Inflammatory macrophage treated with lipopolysaccharide for 4 hours (primary cell): ENCODE data around the gene UQCC2.

Source experiments
- DNase-seq: peaks from one replicate; pipeline ENCODE4 v3.0.0-alpha.2; 2020

Gene UQCC2

DNA sequence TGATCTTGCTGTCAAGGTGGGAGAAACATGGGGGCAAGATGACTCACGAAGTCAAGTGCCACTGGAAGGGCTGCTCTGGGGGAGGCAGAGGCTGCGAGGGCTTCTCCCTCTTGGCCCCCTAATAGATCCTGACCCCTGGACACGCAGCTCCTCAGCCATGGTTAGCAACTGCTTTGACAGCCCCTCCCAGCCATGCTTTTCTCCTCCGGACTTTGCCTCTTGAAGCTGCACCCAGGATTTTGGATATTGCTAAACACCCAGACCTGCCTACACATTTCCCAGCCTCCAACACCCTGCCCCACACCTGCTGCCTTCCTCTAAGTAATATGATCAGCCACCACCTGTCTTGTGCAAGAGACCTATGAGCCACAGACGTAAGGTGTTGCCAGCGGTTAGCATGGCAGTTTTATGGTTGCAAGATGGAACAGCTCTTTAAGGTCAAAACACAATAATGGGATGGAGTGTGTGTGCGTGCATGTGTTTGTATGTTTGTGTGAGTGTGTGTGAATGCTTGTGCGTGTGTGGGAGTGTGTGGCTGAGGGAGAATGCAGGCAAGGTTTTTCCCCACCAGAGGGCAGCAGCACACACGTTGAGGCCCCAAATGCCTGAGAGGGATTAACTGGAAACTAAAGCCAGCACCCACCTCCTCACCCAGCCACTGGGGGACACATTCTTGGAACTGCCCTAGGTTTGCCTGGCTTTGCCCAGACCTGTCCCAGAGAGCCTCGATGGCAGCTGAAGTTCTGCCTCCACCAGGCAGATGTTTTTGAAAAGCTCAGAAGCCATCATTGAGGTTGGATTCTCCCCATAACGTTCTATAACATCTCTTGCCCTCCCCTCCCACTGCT is 32.7 kb upstream of the UQCC2 start:
- peak; percentile 57 for DNase-seq

DNA sequence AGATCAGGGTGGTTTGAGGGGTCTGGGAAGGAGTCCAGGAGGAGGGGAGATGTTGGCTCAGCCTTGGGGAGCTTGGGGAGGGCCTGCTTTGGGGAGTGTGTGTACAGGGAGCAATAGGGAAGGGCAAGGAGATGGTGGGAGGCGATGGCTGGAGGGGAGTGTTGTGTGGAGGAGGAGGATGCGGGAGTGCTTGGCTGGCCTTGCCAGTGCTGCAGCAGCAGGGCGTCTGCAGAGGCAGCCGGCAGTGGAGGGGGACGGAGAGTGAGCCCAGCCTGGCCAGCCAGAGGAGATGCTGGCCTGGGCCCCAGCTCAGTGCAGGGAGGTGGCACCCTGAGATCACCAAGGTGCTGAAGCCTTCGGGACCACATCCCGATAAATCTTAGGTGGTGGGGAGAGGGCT is 31.3 kb upstream of the UQCC2 start:
- no peak for DNase-seq

GRCh38 chr6:33742092-33742491 is 30.6 kb upstream of the UQCC2 start:
- no peak for DNase-seq

DNA sequence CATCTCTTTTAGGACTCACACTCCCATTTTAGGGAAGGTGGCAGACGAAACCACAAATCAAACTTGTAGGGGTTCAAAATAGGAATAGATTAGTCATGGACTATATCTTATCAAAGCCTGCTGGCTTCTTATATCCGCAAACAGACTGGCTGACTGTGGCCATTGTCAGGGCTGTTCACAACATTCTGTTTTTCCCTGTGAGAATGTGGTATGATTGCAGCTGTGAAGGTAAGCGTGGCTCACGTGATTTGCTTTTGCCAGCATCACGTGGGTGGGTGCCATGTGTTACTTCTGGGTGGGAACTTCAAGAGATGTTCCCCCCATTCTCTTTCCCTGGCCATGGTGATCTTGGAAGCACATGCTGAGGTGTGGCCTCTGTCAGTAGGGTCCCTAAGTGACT is 29.3 kb upstream of the UQCC2 start:
- DNase-seq, result no peak

GRCh38 chr6:33740204-33740608 is 28.7 kb upstream of the UQCC2 start:
- peak; percentile 43 for DNase-seq

- DNase-seq, result peak; percentile 28
Measured at GRCh38 chr6:33739571-33739970, 28.1 kb upstream of the UQCC2 start.

GRCh38 chr6:33738879-33739278 is 27.4 kb upstream of the UQCC2 start:
- DNase-seq, result no peak

GRCh38 chr6:33738153-33738552 is 26.7 kb upstream of the UQCC2 start:
- DNase-seq, result no peak

GRCh38 chr6:33737267-33738026 is 25.9 kb upstream of the UQCC2 start:
- no peak for DNase-seq

GRCh38 chr6:33735216-33735615 is 23.7 kb upstream of the UQCC2 start:
- no peak for DNase-seq

DNA sequence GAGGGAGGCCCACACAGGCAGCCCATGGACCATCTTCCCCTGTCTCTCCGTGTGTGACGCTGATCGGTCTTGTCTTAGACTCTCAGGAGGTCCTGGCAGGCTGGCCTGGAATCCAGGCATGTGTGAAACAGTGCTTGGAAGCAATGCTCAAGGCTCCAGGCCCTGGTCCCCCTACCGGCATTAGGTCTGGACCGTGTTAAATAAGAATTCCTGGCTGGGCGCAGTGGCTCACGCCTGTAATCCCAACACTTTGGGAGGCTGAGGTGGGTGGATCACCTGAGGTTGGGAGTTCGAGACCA is 22.2 kb upstream of the UQCC2 start:
- DNase-seq, result no peak

- DNase-seq, result no peak
Measured at GRCh38 chr6:33732817-33733708, 21.6 kb upstream of the UQCC2 start.

DNA sequence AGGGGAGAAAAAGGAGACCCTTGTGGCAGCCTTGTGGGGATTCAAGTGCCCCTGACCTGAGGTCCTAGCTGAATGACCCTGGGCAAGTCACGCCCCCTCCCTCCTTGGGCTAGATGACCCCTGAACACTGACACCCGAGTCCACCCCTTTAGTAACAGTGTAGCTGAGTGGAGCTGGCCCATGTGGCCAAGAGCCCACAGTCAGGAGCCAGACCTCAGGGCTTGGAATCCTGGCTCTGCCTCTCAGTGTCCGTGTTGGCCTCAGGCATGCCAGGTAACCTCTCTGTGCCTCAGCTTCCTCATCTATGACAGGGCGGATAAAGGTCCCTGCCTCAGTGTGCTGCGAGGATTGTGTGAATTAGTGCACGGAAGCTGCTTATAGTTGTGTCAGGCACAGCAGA is 20.9 kb upstream of the UQCC2 start:
- no peak for DNase-seq

DNA sequence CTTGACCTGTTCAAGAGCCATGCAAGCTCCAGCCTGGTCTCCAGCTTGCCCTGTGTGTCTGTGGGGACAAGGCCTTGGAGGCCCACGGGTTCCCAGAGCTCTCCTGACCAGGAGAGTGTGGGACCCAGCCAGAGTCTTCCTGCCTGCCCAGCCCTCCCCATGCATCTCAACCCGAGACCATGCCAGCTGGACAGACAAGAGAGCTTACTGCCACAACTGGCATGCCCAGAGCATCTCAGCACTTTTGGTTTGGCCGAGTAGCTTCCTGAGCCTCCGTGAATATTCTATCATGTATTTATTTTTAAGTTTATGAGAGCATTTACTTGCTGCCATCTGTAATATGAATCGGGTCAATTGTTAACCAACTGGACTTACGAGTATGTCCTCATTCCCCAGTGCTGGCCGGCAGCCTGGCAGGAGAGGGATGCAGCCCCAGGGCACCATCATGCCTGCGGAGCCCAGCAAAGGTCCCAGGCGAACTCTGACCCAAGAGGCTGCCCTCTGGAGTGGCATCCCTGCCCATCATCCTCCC is 20.3 kb upstream of the UQCC2 start:
- DNase-seq, result no peak

GRCh38 chr6:33731035-33731434 is 19.5 kb upstream of the UQCC2 start:
- no peak for DNase-seq

- no peak for DNase-seq
Measured at GRCh38 chr6:33730611-33731010, 19.1 kb upstream of the UQCC2 start.

DNA sequence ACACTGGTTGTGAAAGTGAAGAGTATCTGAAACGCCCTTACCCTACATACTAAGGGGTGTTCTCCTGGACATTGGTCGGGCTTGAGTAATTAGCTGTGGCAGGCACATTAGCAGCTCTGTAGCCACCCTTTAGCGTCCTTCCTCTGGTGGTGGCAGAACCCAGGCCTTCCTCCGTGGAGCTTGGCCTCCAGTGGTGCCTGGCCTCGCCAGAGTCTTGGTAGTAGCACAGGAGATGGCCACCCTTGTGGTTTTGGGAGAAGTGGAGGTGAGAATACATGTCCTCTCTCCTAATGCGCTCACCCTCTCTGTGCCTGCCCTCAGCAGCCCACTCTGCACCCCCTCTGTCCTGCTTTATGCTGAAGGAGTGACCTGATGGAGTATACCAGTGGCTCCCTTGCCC is 17.6 kb upstream of the UQCC2 start:
- no peak for DNase-seq

GRCh38 chr6:33728438-33728837 is 16.9 kb upstream of the UQCC2 start:
- no peak for DNase-seq

GRCh38 chr6:33727932-33728331 is 16.4 kb upstream of the UQCC2 start:
- DNase-seq, result no peak

DNA sequence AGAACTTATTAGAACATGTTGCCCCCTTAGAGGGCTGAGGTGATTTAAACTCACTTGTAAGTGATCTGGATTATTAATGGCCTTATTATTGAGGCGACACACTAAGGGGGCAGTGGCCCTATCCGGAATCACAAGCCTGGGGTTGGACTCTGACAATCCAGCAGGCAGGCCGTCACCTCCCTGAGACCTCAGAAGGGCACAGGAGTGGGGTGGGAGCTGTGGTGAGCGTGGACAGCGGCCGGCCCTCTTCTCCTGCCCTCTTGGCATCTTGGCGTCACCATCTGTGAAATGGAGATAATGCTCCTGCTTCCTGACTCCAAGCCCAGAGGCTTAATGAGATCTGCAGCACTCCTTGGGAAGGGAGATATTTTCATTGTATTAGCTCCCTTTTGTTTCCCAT is 15.6 kb upstream of the UQCC2 start:
- DNase-seq, result no peak

- no peak for DNase-seq
Measured at GRCh38 chr6:33726696-33727095, 15.2 kb upstream of the UQCC2 start.

DNA sequence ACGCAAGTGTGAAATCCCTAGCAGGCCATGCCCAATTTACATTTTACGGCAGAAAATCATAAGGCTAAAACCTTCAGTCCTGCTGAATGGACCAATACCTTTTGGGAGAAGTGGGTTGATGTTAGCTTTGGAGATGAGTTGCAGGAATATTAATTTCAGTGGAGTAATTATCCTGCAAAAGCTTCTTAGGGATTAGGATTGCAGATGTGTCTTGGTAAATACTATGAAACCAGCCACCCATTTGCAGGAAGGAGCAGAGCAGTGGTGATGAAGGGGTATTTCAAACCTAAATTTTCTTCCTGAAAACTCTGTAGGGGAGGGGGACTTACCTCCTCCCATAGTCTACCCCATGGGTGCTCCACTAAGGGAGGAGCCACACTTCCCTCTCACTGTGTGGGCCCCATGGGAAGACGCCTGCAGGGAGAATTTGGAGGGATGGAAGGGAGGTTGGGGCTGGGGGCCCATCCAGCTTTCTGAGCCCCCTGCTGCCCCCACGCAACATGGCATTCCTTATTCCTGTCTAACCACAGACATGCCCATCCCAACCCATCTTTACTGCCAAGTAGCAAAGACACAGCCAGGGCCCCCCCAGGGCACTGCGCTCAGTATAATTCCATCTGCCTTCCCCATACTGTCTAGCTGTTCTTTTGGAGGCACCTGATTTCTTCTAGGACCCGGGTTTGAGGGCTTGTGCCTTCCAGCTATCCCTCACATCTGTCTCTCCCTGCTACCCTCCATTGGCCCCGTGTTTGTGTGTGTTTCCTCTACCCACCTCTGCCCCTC is 14.6 kb upstream of the UQCC2 start:
- no peak for DNase-seq
